IMR-90 (cell line): ENCODE data around the gene CFAP45.

Experiments
- BHLHE40 ChIP-seq: fragments of 150-350 bp; IDR thresholded peaks from 2 replicates; pipeline ENCODE4 v1.6.1; 2016; ENCODE audit warnings: mild to moderate bottlenecking, low read depth, low read length
- CEBPB ChIP-seq: IDR thresholded peaks from 2 replicates; pipeline ENCODE4 v1.6.1; 2012; ENCODE audit warnings: low read depth, low read length, improper control_type of control experiment
- POLR2A ChIP-seq: IDR thresholded peaks from 2 replicates; pipeline ENCODE4 v1.6.1; 2012; ENCODE audit warnings: mild to moderate bottlenecking, low read depth, low read length
- RCOR1 ChIP-seq: IDR thresholded peaks from 2 replicates; pipeline ENCODE4 v1.6.1; 2012; ENCODE audit warnings: mild to moderate bottlenecking, low read length, improper control_type of control experiment; ENCODE audit not compliant: insufficient replicate concordance
- RFX5 ChIP-seq: IDR thresholded peaks from 2 replicates; pipeline ENCODE4 v1.8.0; 2012; ENCODE audit warnings: low read depth, mild to moderate bottlenecking, low read length, moderate library complexity
- TF ChIP-seq, protein P1 (sequence below): fragments of 150-350 bp; IDR thresholded peaks from 2 replicates; pipeline ENCODE4 v1.6.1; 2017; ENCODE audit warnings: mild to moderate bottlenecking, antibody characterized with exemption, low read length, low read depth
- TF ChIP-seq, protein P2 (sequence below): conservative IDR thresholded peaks from 2 replicates; pipeline ENCODE4 v1.5.1; 2012; ENCODE audit warnings: mild to moderate bottlenecking, low read depth, low read length, improper control_type of control experiment
- TF ChIP-seq, protein P3 (sequence below): fragments of 150-350 bp; IDR thresholded peaks from 2 replicates; pipeline ENCODE4 v1.6.1; 2016; ENCODE audit warnings: low read depth, mild to moderate bottlenecking, low read length, moderate library complexity, borderline replicate concordance

DNA sequence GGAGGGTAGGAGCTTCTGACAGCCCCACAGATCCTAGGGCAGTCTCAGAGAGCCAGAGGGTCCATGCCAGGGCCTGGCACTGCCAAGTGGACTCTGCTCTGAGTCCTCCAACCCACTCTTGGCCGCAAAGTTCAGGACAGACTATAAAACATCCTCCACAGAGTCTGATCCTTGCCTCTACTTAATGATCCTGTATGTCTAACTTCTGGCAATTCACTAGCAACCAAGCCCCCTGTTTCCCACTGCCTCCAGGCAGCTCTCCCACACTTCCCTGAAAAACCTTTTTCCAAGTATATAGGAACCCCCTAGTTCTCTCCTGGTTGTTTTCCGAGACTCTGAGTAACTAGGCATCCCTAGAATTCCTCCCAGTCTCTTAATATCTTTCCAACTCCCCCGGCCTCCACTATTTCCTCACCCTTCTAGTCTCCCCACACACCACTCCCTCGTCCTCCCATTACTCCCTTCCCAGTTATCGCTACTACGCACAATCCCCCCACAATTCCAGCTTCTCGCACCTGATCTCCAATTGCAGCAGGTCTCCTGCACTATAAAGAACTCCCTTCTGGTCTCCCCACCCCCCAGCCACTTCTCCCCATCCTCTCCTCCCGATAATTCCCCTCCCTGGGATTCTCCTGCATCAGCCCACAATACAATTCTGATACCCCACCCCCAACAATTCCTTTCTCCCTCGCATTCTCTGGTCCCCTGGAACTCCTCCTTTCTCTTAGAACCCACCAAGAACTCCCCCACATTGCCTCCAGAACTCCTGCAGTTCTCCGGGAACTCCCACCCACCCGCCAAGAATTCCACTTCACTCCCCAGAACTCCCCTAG, 44.9 kb upstream of the CFAP45 start:
- TF ChIP-seq, protein P1, sequence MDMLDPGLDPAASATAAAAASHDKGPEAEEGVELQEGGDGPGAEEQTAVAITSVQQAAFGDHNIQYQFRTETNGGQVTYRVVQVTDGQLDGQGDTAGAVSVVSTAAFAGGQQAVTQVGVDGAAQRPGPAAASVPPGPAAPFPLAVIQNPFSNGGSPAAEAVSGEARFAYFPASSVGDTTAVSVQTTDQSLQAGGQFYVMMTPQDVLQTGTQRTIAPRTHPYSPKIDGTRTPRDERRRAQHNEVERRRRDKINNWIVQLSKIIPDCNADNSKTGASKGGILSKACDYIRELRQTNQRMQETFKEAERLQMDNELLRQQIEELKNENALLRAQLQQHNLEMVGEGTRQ, result no peak
- TF ChIP-seq, protein P2, sequence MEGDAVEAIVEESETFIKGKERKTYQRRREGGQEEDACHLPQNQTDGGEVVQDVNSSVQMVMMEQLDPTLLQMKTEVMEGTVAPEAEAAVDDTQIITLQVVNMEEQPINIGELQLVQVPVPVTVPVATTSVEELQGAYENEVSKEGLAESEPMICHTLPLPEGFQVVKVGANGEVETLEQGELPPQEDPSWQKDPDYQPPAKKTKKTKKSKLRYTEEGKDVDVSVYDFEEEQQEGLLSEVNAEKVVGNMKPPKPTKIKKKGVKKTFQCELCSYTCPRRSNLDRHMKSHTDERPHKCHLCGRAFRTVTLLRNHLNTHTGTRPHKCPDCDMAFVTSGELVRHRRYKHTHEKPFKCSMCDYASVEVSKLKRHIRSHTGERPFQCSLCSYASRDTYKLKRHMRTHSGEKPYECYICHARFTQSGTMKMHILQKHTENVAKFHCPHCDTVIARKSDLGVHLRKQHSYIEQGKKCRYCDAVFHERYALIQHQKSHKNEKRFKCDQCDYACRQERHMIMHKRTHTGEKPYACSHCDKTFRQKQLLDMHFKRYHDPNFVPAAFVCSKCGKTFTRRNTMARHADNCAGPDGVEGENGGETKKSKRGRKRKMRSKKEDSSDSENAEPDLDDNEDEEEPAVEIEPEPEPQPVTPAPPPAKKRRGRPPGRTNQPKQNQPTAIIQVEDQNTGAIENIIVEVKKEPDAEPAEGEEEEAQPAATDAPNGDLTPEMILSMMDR, result no peak
- TF ChIP-seq, protein P3, sequence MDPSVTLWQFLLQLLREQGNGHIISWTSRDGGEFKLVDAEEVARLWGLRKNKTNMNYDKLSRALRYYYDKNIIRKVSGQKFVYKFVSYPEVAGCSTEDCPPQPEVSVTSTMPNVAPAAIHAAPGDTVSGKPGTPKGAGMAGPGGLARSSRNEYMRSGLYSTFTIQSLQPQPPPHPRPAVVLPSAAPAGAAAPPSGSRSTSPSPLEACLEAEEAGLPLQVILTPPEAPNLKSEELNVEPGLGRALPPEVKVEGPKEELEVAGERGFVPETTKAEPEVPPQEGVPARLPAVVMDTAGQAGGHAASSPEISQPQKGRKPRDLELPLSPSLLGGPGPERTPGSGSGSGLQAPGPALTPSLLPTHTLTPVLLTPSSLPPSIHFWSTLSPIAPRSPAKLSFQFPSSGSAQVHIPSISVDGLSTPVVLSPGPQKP, result no peak
- TF ChIP-seq RCOR1 (no peak), POLR2A (no peak), RFX5 (no peak), CEBPB (no peak), BHLHE40 (no peak)
